Right atrium auricular region (tissue), 2 donors: Measurements from ENCODE around the gene PDE8B. TPM values are rescaled to one million over a fixed set of nuclear protein-coding genes. Genes with fewer than 3 reads are reported as not detected.
"Not testable (repeated sequence)": the region's sequence is repeated elsewhere in the genome, so short reads cannot be mapped to it uniquely, and the experiment has no call there.

ENCODE experiments used
- DNase-seq: peaks from one replicate; pipeline ENCODE4 v3.0.0-alpha.2; 2019; ENCODE audit warnings: low spot score
- H3K27ac ChIP-seq, 2 donors: fragments of 200-600 bp; sonication (generic); 1 replicate in 1 of 2; 2 replicates in 1 of 2; pipeline ENCODE4 v1.5.1; 2016 to 2019
- H3K27me3 ChIP-seq, 2 donors: fragments of 200-600 bp; sonication (generic); one replicate each; pipeline versions ENCODE4 v1.5.1 to v1.6.0; 2017 to 2019
- H3K36me3 ChIP-seq: fragments of 200-600 bp; sonication (generic); one replicate; pipeline ENCODE4 v1.5.1; 2016
- H3K4me1 ChIP-seq, 2 donors: fragments of 200-600 bp; sonication (generic); one replicate each; pipeline versions ENCODE4 v1.5.1 to v1.6.0; 2017 to 2019
- H3K4me3 ChIP-seq, 2 donors: fragments of 200-600 bp; sonication (generic); 1 replicate in 1 of 2; 2 replicates in 1 of 2; pipeline ENCODE4 v1.5.1; 2017 to 2019; ENCODE audit warnings: mild to moderate bottlenecking in 1 of 2, moderate library complexity in 1 of 2
- H3K9me3 ChIP-seq, 2 donors: fragments of 200-600 bp; sonication (generic); one replicate each; pipeline ENCODE4 v1.5.1; 2019
- total RNA-seq, 2 donors: library from RNA; depleted of rRNA; stranded (reverse); fragments of >200 nt; gene quantifications; one replicate each; pipeline ENCODE4 v1.1.0, GENCODE V29; 2016
- TF ChIP-seq, protein P1 (sequence below), 2 donors: fragments of 200-600 bp; sonication (generic); IDR thresholded peaks; one replicate each; pipeline ENCODE4 v1.5.1; 2019; ENCODE audit warnings: antibody characterized with exemption in 2 of 2

The PDE8B gene
- total RNA-seq, 2 donors from 2014 or later: 22.2 to 64.5 TPM

DNA sequence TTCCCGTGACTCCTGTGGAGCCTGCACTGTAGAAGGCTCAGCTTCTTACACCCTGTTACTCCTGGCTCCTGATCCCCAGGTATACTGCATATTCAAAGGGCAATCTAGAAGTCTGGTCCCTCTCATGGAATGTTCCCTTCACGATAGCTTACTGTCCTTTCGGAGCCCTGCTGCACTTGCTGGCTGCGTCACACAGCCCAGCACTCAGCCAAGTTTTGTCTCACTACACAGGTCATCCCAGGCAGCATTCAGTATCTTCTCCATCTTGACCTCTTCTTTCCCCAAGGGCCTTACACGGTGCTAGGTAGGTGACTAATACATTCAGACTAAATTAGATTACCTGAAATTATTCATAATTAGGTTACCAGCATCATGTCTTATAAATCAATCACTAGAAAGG is 157.9 kb downstream of the PDE8B start:
- peak overlapping the region; percentile 23 to 60 for H3K27ac ChIP-seq
- no peak for DNase-seq
- H3K27me3 ChIP-seq: no peaks in the 10 kb centered on the region
- H3K9me3 ChIP-seq: no peaks in the 10 kb centered on the region
- TF ChIP-seq, protein P1, sequence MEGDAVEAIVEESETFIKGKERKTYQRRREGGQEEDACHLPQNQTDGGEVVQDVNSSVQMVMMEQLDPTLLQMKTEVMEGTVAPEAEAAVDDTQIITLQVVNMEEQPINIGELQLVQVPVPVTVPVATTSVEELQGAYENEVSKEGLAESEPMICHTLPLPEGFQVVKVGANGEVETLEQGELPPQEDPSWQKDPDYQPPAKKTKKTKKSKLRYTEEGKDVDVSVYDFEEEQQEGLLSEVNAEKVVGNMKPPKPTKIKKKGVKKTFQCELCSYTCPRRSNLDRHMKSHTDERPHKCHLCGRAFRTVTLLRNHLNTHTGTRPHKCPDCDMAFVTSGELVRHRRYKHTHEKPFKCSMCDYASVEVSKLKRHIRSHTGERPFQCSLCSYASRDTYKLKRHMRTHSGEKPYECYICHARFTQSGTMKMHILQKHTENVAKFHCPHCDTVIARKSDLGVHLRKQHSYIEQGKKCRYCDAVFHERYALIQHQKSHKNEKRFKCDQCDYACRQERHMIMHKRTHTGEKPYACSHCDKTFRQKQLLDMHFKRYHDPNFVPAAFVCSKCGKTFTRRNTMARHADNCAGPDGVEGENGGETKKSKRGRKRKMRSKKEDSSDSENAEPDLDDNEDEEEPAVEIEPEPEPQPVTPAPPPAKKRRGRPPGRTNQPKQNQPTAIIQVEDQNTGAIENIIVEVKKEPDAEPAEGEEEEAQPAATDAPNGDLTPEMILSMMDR (IDR thresholded peaks at IDR 0.05): no peak
- H3K4me3 ChIP-seq: no peak overlapping the region
- peaks cover 0 to 8% of the 10 kb centered on the region in 2 donors for H3K4me1 ChIP-seq
- H3K36me3 ChIP-seq: no peaks in the 10 kb centered on the region

DNA sequence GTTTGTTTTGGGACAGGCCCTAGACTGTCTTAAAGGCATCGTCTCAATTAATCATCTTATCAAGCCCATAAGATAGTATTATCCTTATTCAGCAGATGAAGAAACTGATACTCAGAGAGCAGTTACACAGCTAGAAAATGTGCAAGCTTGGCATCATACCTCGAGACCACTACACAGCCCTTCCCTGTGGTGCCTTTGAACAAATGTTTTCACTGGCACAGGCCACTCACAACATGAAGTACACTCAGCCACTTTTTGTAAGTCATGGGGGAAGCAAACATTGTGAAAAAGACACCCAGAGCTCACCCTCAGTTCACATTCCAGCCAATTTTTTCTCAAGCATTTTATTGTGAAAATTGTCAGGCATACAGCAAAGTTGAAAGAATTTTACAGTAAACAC is 159.1 kb downstream of the PDE8B start:
- no peak overlapping the region for H3K4me3 ChIP-seq
- no peaks in the 10 kb centered on the region for H3K27me3 ChIP-seq
- H3K36me3 ChIP-seq: no peaks in the 10 kb centered on the region
- H3K27ac ChIP-seq: no peak overlapping the region
- no peaks in the 10 kb centered on the region for H3K9me3 ChIP-seq
- peaks cover 0 to 8% of the 10 kb centered on the region in 2 donors for H3K4me1 ChIP-seq
- DNase-seq: no peak
- TF ChIP-seq, protein P1 (IDR thresholded peaks at IDR 0.05): no peak

DNA sequence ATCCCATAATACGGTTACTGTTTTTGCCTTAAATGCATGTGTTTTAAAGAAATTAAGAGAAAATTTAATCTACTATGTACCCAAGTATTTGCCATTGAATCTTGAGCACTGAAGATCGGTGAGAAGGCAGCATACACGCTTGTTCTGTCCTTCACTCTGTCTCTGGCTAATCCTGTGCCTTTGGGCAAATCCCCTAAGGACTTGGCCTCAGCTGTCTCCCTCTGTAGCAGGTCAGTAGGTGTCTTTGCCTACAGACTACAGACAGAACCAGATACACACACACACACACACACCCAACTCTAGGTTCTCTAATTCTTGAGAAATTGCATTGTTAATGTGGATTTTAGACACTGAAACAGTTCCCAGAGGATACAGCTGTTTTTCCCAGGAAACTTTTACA is 164.2 kb downstream of the PDE8B start:
- H3K4me3 ChIP-seq: no peak overlapping the region
- no peaks in the 10 kb centered on the region for H3K9me3 ChIP-seq
- H3K27ac ChIP-seq: no peak overlapping the region
- DNase-seq: no peak
- no peaks in the 10 kb centered on the region for H3K27me3 ChIP-seq
- no peaks in the 10 kb centered on the region for H3K4me1 ChIP-seq
- TF ChIP-seq, protein P1 (IDR thresholded peaks at IDR 0.05): no peak
- no peaks in the 10 kb centered on the region for H3K36me3 ChIP-seq

DNA sequence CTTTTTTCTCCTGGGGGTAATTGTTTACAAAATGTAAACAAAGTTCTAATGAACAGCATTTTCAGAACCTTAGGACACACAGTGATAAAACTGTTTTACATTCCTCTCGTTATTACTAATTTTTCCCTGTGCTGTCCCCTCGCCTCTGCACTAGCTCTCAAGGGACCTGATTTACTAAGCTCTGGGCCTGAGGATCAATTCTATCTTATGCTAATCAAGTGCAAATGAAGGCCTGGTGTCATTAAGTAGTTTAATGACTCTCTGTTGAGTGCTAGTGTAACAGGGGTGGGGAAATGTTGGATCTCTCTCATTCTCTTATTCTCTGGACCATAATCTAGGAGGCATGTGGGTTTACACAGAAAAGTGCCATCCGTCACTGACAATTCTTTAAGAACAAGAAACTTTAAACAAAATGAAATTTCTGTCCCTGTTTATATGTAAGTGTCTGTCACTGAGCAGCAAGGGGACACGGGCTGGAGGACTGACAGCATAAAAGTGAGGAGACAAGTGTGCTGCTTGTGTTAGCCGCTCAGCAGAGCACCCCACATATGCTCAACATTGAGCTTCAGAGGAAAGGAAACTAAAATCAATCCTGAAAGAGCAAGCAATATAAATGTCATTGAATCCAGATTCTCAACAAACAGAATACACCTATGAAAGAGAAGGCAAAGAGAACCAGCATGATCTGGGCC is 166.3 kb downstream of the PDE8B start:
- H3K4me1 ChIP-seq: no peaks in the 10 kb centered on the region
- H3K9me3 ChIP-seq: no peaks in the 10 kb centered on the region
- H3K4me3 ChIP-seq: no peak overlapping the region
- TF ChIP-seq, protein P1 (IDR thresholded peaks at IDR 0.05): no peak
- H3K36me3 ChIP-seq: no peaks in the 10 kb centered on the region
- H3K27ac ChIP-seq: no peak overlapping the region
- H3K27me3 ChIP-seq: no peaks in the 10 kb centered on the region
- DNase-seq: no peak

DNA sequence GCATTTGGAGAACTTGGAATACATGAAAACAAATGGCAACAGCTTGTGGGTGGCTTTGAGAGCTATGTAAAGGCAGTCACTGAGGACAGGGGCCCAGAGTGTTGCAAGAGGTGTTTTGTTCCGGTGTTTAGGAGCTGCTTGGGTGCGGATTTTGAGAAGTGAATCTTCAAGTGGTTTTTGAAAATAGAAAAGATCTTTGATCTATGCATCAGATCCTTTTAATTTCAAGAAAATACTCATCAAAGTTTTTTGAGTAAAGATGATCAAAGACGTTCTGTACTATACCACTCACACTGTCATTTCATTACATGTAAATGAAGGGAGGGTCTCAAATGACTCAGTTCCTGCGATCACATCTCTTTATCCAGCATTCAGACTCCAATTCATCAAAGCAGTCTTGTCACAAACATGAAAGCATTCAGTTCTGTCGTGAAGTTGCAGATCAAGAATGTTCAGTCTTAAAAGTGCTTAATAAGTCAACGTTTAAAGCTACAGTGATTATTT is 169.1 kb downstream of the PDE8B start:
- H3K4me3 ChIP-seq: no peak overlapping the region
- TF ChIP-seq, protein P1 (IDR thresholded peaks at IDR 0.05): no peak
- H3K9me3 ChIP-seq: no peaks in the 10 kb centered on the region
- no peaks in the 10 kb centered on the region for H3K36me3 ChIP-seq
- no peaks in the 10 kb centered on the region for H3K27me3 ChIP-seq
- no peak for DNase-seq
- no peaks in the 10 kb centered on the region for H3K4me1 ChIP-seq
- no peak overlapping the region for H3K27ac ChIP-seq

DNA sequence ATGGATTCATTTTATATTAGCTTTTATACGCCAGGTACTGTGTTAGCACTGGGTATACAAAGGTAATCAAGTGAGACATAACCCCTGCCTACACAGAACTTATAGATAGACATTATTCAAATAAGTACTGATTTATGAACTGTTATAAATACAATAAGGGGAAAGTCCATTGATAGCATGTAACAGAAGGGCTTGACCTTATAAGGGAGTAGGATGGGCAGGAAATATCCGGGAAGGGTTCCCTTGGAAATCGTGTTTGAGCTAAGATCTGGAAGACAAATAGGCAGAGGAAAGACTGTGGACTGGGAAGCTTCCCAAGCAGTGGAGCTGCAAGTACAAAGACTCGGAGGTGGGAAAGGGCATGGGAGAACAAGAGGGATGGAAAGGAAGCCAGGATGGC is 170.2 kb downstream of the PDE8B start:
- no peak overlapping the region for H3K27ac ChIP-seq
- no peaks in the 10 kb centered on the region for H3K36me3 ChIP-seq
- no peaks in the 10 kb centered on the region for H3K4me1 ChIP-seq
- H3K27me3 ChIP-seq: no peaks in the 10 kb centered on the region
- H3K4me3 ChIP-seq: no peak overlapping the region
- TF ChIP-seq, protein P1 (IDR thresholded peaks at IDR 0.05): no peak
- H3K9me3 ChIP-seq: no peaks in the 10 kb centered on the region
- DNase-seq: no peak

DNA sequence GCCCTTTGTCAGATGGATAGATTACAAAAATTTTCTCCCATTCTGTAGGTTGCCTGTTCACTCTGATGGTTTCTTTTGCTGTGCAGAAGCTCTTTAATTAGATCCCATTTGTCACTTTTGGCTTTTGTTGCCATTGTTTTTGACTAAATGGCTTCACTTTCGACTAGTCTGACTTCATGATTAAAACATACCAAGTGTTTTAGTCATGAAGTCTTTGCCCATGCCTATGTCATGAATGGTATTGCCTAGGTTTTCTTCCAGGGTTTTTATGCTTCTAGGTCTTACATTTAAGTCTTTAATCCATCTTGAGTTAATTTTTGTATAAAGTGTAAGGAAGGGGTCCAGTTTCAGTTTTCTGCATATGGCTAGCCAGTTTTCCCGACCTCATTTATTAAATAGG is 172.9 kb downstream of the PDE8B start:
- H3K4me1 ChIP-seq, H3K27me3 ChIP-seq, H3K9me3 ChIP-seq, H3K27ac ChIP-seq, H3K4me3 ChIP-seq, H3K36me3 ChIP-seq, DNase-seq: not testable (repeated sequence)

DNA sequence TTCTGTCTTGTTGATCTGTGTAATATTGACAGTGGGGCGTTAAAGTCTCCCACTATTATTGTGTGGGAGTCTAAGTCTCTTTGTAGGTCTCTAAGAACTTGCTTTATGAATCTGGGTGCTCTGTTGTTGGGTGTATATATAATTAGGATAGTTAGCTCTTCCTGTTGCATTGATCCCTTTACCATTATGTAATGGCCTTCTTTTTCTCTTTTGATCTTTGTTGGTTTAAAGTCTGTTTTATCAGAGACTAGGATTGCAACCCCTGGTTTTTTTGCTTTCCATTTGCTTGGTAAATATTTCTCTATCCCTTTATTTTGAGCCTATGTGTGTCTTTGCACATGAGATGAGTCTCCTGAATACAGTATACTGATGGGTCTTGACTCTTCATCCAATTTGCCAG is 175.9 kb downstream of the PDE8B start:
- not testable (repeated sequence) for H3K4me1 ChIP-seq, DNase-seq, H3K4me3 ChIP-seq, H3K36me3 ChIP-seq, H3K9me3 ChIP-seq, H3K27me3 ChIP-seq, H3K27ac ChIP-seq
